Body of pancreas (tissue), 4 donors: ENCODE data around the gene TYW1.
"Not testable (repeated sequence)": the region's sequence is repeated elsewhere in the genome, so short reads cannot be mapped to it uniquely, and the experiment has no call there.

Source experiments
- POLR2A ChIP-seq, 3 donors: fragments of 450-650 bp; IDR thresholded peaks; one replicate each; pipeline ENCODE4 v1.6.1; 2016; ENCODE audit warnings: antibody characterized with exemption in 3 of 3, mild to moderate bottlenecking in 2 of 3
- TF ChIP-seq, protein P1 (sequence below), 7 experiments: fragments of 450-650 bp in 4 of 7; fragments of 200-600 bp in 3 of 7; sonication (generic) in 3 of 7; IDR thresholded peaks; one replicate each; pipeline ENCODE4 v1.5.1; 2016 to 2019; ENCODE audit warnings: antibody characterized with exemption in 7 of 7

DNA sequence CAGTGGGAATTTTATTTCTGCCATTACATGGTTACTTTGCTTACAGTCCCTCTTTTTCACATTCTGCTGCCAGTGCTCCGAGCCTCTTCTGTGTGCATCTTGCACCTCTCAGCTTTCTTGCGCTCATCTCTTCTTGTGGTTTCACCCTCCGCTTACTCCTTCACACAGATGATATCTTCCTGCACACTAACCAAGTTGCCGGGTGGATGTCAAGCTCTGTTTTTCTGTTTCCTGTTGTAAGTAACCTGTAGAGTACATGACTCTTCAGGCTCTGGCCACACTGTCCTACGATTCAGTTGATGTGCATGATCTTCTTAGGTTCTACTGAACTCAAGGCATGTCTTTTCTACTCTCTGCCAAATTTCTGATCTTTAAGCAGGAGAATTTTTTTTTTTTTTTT lies 166.7 kb downstream of the TYW1 start:
- TF ChIP-seq, protein P1, sequence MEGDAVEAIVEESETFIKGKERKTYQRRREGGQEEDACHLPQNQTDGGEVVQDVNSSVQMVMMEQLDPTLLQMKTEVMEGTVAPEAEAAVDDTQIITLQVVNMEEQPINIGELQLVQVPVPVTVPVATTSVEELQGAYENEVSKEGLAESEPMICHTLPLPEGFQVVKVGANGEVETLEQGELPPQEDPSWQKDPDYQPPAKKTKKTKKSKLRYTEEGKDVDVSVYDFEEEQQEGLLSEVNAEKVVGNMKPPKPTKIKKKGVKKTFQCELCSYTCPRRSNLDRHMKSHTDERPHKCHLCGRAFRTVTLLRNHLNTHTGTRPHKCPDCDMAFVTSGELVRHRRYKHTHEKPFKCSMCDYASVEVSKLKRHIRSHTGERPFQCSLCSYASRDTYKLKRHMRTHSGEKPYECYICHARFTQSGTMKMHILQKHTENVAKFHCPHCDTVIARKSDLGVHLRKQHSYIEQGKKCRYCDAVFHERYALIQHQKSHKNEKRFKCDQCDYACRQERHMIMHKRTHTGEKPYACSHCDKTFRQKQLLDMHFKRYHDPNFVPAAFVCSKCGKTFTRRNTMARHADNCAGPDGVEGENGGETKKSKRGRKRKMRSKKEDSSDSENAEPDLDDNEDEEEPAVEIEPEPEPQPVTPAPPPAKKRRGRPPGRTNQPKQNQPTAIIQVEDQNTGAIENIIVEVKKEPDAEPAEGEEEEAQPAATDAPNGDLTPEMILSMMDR (IDR thresholded peaks at IDR 0.05) = not testable (repeated sequence)
- not testable (repeated sequence) for TF ChIP-seq POLR2A (IDR thresholded peaks at IDR 0.05)
